Measurements from ENCODE around the gene CARMIL3.

CARMIL3 gene

DNA sequence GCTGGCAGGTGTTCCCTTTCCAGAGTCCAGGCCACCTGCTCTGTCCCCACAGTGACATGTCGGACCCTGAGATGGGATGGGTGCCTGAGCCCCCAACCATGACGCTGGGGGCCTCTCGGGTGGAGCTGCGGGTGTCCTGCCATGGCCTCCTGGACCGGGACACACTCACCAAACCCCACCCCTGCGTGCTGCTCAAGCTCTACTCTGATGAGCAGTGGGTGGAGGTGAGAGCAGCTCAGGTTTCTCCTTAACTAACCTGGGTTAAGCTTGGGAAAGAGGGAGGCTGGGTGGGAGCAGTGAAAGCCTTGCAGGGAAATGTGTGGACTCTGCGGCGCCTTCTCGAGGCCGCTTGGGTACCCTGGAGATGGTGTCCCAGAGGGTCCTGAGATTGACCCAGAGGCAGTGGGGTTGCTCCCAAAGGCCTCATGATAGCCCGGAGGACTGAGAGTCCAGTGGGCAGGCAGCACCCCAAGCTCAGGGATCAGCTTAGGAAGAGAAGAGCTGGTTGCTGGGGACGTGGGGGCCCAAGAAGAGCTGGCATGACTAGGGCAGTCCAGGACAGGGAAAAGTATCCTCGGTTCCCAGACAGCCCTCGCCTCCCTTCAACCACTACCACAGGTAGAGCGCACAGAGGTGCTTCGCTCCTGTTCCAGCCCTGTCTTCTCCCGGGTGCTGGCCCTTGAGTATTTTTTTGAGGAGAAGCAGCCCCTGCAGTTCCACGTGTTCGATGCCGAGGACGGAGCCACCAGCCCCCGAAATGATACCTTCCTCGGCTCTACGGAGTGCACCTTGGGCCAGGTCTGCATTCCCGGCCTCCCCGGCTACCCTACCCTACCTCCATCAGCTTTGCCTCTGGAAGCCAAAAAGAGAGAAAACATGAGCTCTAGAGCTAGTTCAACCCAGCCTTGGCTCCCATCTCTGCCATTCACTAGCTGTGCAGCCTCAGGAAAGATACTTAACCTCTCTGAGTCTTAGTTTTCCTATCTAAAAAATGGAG is 21.4 kb downstream of the CARMIL3 start:
- no peak for TF ChIP-seq EZH2phosphoT487 (IDR thresholded peaks at IDR 0.05; ENCODE audit: borderline replicate concordance)
- TF ChIP-seq, protein P1, sequence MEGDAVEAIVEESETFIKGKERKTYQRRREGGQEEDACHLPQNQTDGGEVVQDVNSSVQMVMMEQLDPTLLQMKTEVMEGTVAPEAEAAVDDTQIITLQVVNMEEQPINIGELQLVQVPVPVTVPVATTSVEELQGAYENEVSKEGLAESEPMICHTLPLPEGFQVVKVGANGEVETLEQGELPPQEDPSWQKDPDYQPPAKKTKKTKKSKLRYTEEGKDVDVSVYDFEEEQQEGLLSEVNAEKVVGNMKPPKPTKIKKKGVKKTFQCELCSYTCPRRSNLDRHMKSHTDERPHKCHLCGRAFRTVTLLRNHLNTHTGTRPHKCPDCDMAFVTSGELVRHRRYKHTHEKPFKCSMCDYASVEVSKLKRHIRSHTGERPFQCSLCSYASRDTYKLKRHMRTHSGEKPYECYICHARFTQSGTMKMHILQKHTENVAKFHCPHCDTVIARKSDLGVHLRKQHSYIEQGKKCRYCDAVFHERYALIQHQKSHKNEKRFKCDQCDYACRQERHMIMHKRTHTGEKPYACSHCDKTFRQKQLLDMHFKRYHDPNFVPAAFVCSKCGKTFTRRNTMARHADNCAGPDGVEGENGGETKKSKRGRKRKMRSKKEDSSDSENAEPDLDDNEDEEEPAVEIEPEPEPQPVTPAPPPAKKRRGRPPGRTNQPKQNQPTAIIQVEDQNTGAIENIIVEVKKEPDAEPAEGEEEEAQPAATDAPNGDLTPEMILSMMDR (conservative IDR thresholded peaks at IDR 0.05; ENCODE audit: low read length): no peak
- H3K4me2 ChIP-seq (ENCODE audit: low read depth, low read length, poor library complexity, severe bottlenecking): no peak overlapping the region
- H3F3A ChIP-seq (ENCODE audit: low read depth): no peaks in the 10 kb centered on the region
- H4K20me1 ChIP-seq (ENCODE audit: insufficient read depth, low read length, poor library complexity, severe bottlenecking): no peaks in the 10 kb centered on the region
- no peak overlapping the region for H2AFZ ChIP-seq (ENCODE audit: low read length)
- H3K9me3 ChIP-seq (ENCODE audit: insufficient read depth, low read depth, low read length): no peaks in the 10 kb centered on the region
- no peaks in the 10 kb centered on the region for H3K36me3 ChIP-seq (ENCODE audit: insufficient read depth, low read length)
- H3K4me3 ChIP-seq (ENCODE audit: low read length, poor library complexity, severe bottlenecking): no peak overlapping the region
- no peaks in the 10 kb centered on the region for H3K4me1 ChIP-seq (ENCODE audit: insufficient read depth, low read length, poor library complexity, severe bottlenecking)
- no peaks in the 10 kb centered on the region for H3K9me2 ChIP-seq (replicated peaks; ENCODE audit: low read depth, low read length)
- no peak overlapping the region for H3K9ac ChIP-seq (ENCODE audit: low read depth, low read length, poor library complexity, severe bottlenecking)
- no peaks in the 10 kb centered on the region for H3K27me3 ChIP-seq (ENCODE audit: insufficient read depth, low read length, poor library complexity, severe bottlenecking)
- no peaks in the 10 kb centered on the region for H3K79me2 ChIP-seq (ENCODE audit: insufficient read depth, low read length)

DNA sequence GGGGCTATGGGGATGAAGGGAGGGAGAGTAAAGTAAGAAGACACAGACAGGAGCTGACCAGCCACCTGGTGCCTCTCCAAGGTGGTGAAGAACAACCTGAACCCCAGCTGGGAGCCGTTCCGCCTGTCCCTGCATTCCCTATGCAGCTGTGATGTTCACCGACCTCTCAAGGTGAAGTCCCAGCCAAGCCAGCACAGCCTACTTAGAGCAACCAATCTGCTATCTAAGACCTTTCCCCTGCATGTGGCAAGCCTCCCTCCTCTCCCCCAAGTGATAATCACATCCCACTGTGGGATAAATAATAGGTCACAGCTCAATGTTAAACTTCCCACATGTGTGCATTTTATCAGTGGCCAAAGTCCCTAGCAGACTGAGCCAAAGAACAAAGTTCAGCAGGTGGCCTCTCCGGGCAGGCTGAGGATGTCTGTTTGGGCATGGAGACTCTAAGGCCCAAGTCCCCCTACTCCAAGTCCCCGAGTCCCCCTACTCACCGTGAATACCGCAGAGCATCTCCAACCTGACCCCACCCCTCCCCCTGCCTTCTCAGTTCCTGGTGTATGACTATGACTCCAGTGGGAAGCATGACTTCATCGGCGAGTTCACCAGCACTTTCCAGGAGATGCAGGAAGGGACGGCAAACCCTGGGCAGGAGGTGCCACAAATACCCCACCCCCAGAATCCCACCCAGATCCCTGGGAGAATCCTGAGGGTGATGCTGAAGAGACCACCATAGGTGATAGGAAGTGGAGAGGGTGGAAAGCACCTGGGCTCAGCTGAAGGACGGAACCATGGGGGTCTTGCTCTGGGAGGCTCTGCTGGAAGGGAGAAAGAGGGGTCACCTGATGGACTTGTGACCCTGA is 23.0 kb downstream of the CARMIL3 start:
- peaks cover 5% of the 10 kb centered on the region for H3K4me1 ChIP-seq (ENCODE audit: insufficient read depth, low read length, poor library complexity, severe bottlenecking)
- H3K9me2 ChIP-seq (replicated peaks; ENCODE audit: low read depth, low read length): no peaks in the 10 kb centered on the region
- TF ChIP-seq, protein P1 (conservative IDR thresholded peaks at IDR 0.05; ENCODE audit: low read length): no peak
- no peak for TF ChIP-seq EZH2phosphoT487 (IDR thresholded peaks at IDR 0.05; ENCODE audit: borderline replicate concordance)
- no peaks in the 10 kb centered on the region for H3K27me3 ChIP-seq (ENCODE audit: insufficient read depth, low read length, poor library complexity, severe bottlenecking)
- H3K4me3 ChIP-seq (ENCODE audit: low read length, poor library complexity, severe bottlenecking): no peak overlapping the region
- no peak overlapping the region for H3K4me2 ChIP-seq (ENCODE audit: low read depth, low read length, poor library complexity, severe bottlenecking)
- no peaks in the 10 kb centered on the region for H3K79me2 ChIP-seq (ENCODE audit: insufficient read depth, low read length)
- no peaks in the 10 kb centered on the region for H3K9me3 ChIP-seq (ENCODE audit: insufficient read depth, low read depth, low read length)
- no peak overlapping the region for H3K9ac ChIP-seq (ENCODE audit: low read depth, low read length, poor library complexity, severe bottlenecking)
- H3K36me3 ChIP-seq (ENCODE audit: insufficient read depth, low read length): no peaks in the 10 kb centered on the region
- H4K20me1 ChIP-seq (ENCODE audit: insufficient read depth, low read length, poor library complexity, severe bottlenecking): no peaks in the 10 kb centered on the region
- no peak overlapping the region for H2AFZ ChIP-seq (ENCODE audit: low read length)
- no peaks in the 10 kb centered on the region for H3F3A ChIP-seq (ENCODE audit: low read depth)

DNA sequence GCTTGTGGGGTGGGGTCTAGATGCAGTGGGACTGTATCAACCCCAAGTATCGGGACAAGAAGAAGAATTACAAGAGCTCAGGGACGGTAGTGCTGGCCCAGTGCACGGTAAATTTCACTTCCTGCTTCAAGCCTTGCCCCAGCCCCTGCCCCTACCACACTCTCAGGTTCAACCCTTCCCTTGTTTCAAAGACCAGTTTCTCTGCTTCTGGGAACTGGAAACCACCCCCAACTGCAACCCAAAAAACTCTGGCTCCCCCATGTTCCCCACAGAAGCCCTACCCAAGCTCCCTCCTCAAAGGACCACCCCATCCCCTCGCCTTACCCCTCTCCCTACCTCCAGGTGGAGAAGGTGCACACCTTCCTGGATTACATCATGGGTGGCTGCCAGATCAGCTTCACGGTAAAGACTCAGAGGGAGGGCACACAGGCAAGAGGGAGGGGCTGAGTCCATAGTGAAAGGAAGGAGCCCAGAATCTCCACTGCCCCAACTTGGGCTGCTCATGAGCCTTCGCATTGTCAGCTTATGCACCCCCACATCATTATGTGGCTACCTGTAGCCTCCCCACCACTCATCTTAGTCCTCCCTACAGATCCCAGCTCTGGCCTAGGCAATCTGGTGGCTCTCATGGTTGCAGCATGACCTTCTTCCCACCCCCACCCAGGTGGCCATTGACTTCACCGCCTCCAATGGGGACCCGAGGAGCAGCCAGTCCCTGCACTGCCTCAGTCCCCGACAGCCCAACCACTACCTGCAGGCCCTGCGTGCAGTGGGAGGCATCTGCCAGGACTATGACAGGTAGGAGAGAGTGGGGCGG is 23.9 kb downstream of the CARMIL3 start:
- Histone ChIP-seq H2AFZ (ENCODE audit: low read length) (no peak overlapping the region), H3K9ac (ENCODE audit: low read depth, low read length, poor library complexity, severe bottlenecking) (no peak overlapping the region), H3K9me2 (replicated peaks; ENCODE audit: low read depth, low read length) (no peaks in the 10 kb centered on the region), H3K27me3 (ENCODE audit: insufficient read depth, low read length, poor library complexity, severe bottlenecking) (no peaks in the 10 kb centered on the region), H3F3A (ENCODE audit: low read depth) (no peaks in the 10 kb centered on the region), H3K9me3 (ENCODE audit: insufficient read depth, low read depth, low read length) (no peaks in the 10 kb centered on the region), H3K4me2 (ENCODE audit: low read depth, low read length, poor library complexity, severe bottlenecking) (no peak overlapping the region), H3K79me2 (ENCODE audit: insufficient read depth, low read length) (no peaks in the 10 kb centered on the region), H3K4me3 (ENCODE audit: low read length, poor library complexity, severe bottlenecking) (no peak overlapping the region), H4K20me1 (ENCODE audit: insufficient read depth, low read length, poor library complexity, severe bottlenecking) (no peaks in the 10 kb centered on the region), H3K4me1 (ENCODE audit: insufficient read depth, low read length, poor library complexity, severe bottlenecking) (peaks cover 13% of the 10 kb centered on the region), H3K36me3 (ENCODE audit: insufficient read depth, low read length) (no peaks in the 10 kb centered on the region)
- TF ChIP-seq, protein P1 (conservative IDR thresholded peaks at IDR 0.05; ENCODE audit: low read length): no peak
- TF ChIP-seq EZH2phosphoT487 (IDR thresholded peaks at IDR 0.05; ENCODE audit: borderline replicate concordance): no peak
